ENCODE measurements around the gene ORMDL2.
A peak's percentile ranks its signal among the peaks of the same experiment; 100 is the strongest.
"Not testable (repeated sequence)": the region's sequence is repeated elsewhere in the genome, so short reads cannot be mapped to it uniquely, and the experiment has no call there.

ORMDL2 gene

GRCh38 chr12:55828357-55828756 is 10.5 kb downstream of the ORMDL2 start:
- no peak for DNase-seq (ENCODE audit: low read depth)

- no peak for DNase-seq (ENCODE audit: low read depth)
These were observed 12.2 kb downstream of the ORMDL2 start for GRCh38 chr12:55829967-55830600.

- no peak for DNase-seq (ENCODE audit: low read depth)
These were observed 13.0 kb downstream of the ORMDL2 start for GRCh38 chr12:55830601-55831446.

- no peak for DNase-seq (ENCODE audit: low read depth)
These were observed 13.6 kb downstream of the ORMDL2 start for GRCh38 chr12:55831447-55831815.

GRCh38 chr12:55833056-55833455 is 15.2 kb downstream of the ORMDL2 start:
- DNase-seq (ENCODE audit: low read depth): no peak

- DNase-seq (ENCODE audit: low read depth): not testable (repeated sequence)
These were observed 16.6 kb downstream of the ORMDL2 start for GRCh38 chr12:55834400-55834799.

GRCh38 chr12:55838361-55838760 is 20.5 kb downstream of the ORMDL2 start:
- DNase-seq (ENCODE audit: low read depth): no peak

GRCh38 chr12:55839345-55840140 is 21.7 kb downstream of the ORMDL2 start:
- no peak for DNase-seq (ENCODE audit: low read depth)

- DNase-seq (ENCODE audit: low read depth): no peak
These were observed 22.9 kb downstream of the ORMDL2 start for GRCh38 chr12:55840581-55841351.

- DNase-seq (ENCODE audit: low read depth): no peak
These were observed 25.0 kb downstream of the ORMDL2 start, which contains the start of gene MMP19 for GRCh38 chr12:55842681-55843429. Gene MMP19, minus strand, starts transcription at chr12:55842936. Its CDS starts 106 bp downstream, at chr12:55842830.

GRCh38 chr12:55843431-55843830 is 25.6 kb downstream of the ORMDL2 start:
- no peak for DNase-seq (ENCODE audit: low read depth)

- DNase-seq (ENCODE audit: low read depth): no peak
These were observed 27.1 kb downstream of the ORMDL2 start for GRCh38 chr12:55844961-55845360.

GRCh38 chr12:55845361-55845760 is 27.5 kb downstream of the ORMDL2 start:
- no peak for DNase-seq (ENCODE audit: low read depth)

GRCh38 chr12:55845785-55846496 is 28.1 kb downstream of the ORMDL2 start:
- no peak for DNase-seq (ENCODE audit: low read depth)

GRCh38 chr12:55847033-55847432 is 29.2 kb downstream of the ORMDL2 start:
- no peak for DNase-seq (ENCODE audit: low read depth)

- peak; percentile 98 for DNase-seq (ENCODE audit: low read depth)
These were observed 29.9 kb downstream of the ORMDL2 start for GRCh38 chr12:55847603-55848291.

- no peak for DNase-seq (ENCODE audit: low read depth)
These were observed 31.9 kb downstream of the ORMDL2 start for GRCh38 chr12:55849616-55850343.

- DNase-seq (ENCODE audit: low read depth): no peak
These were observed 32.6 kb downstream of the ORMDL2 start for GRCh38 chr12:55850401-55850800.

GRCh38 chr12:55850893-55851292 is 33.1 kb downstream of the ORMDL2 start:
- DNase-seq (ENCODE audit: low read depth): no peak

Measured in GM04503 (cell line).